Chondrocyte (in vitro differentiated cells): ENCODE results near the gene SPR. TPM values are rescaled to one million over a fixed set of nuclear protein-coding genes. Genes with fewer than 3 reads are reported as not detected.

Experiments used
- DNase-seq: peaks from one replicate; pipeline ENCODE4 v3.0.0; 2021; ENCODE audit warnings: mixed read lengths, low spot score
- H3K27ac Mint-ChIP-seq: one replicate; pipeline ENCODE4 v1.8.0; 2021; ENCODE audit warnings: mild to moderate bottlenecking, moderate library complexity, mixed read lengths; ENCODE audit not compliant: unreplicated experiment
- H3K27me3 Mint-ChIP-seq: 2 replicates; pipeline ENCODE4 v1.8.0; 2021; ENCODE audit warnings: low read depth, mixed read lengths
- H3K36me3 Mint-ChIP-seq: 2 replicates; pipeline ENCODE4 v1.8.0; 2021; ENCODE audit warnings: low read depth, mixed read lengths
- H3K4me1 Mint-ChIP-seq: 2 replicates; pipeline ENCODE4 v1.8.0; 2021; ENCODE audit warnings: low read depth, mild to moderate bottlenecking, mixed read lengths
- H3K4me3 Mint-ChIP-seq: one replicate; pipeline ENCODE4 v1.8.0; 2021; ENCODE audit warnings: mild to moderate bottlenecking, moderate library complexity, mixed read lengths; ENCODE audit not compliant: unreplicated experiment
- H3K9me3 Mint-ChIP-seq: 2 replicates; pipeline ENCODE4 v1.8.0; 2021; ENCODE audit warnings: low read depth, mixed read lengths
- total RNA-seq: library from RNA; stranded (reverse); gene quantifications from 3 replicates; pipeline ENCODE4 v1.2.1, GENCODE V29; 2021
- TF ChIP-seq, protein P1 (sequence below): fragments of 200-600 bp; sonication (generic); IDR thresholded peaks from 2 replicates; pipeline ENCODE4 v1.5.0; 2021; ENCODE audit warnings: antibody characterized with exemption, mild to moderate bottlenecking, moderate library complexity

SPR gene
- total RNA-seq, 1 donor from 2014 or later = 13.5 TPM

- Mint-ChIP-seq H3K9me3 (no peaks in the 10 kb centered on the region), H3K27me3 (peaks cover 53% of the 10 kb centered on the region)
- DNase-seq = no peak
Measured at GRCh38 chr2:72895759-72896281, 8.6 kb downstream of the SPR start.

DNA sequence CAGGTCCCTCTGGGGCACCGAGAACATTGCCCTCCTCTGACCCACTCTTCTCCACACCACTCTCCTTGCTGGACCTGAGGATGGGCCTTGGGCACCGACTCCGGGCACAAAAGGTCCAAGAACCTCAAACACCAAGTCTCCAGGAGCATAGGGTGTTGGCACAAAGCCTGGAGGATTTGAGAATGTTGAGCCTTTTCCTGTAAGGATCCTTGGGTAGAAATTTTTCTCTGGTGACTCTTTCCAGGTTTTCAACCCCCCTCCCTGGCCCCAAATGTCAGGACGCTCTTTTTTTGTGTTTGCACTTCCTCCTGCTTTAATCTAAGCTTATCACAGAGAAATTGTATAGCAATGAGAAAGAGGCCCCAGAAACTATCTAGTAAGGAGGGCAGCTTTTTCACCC is 9.2 kb downstream of the SPR start:
- Mint-ChIP-seq H3K36me3 (peaks cover 3% of the 10 kb centered on the region), H3K9me3 (no peaks in the 10 kb centered on the region), H3K4me1 (no peaks in the 10 kb centered on the region), H3K27ac (no peak overlapping the region), H3K4me3 (no peak overlapping the region), H3K27me3 (peaks cover 60% of the 10 kb centered on the region)
- TF ChIP-seq, protein P1, sequence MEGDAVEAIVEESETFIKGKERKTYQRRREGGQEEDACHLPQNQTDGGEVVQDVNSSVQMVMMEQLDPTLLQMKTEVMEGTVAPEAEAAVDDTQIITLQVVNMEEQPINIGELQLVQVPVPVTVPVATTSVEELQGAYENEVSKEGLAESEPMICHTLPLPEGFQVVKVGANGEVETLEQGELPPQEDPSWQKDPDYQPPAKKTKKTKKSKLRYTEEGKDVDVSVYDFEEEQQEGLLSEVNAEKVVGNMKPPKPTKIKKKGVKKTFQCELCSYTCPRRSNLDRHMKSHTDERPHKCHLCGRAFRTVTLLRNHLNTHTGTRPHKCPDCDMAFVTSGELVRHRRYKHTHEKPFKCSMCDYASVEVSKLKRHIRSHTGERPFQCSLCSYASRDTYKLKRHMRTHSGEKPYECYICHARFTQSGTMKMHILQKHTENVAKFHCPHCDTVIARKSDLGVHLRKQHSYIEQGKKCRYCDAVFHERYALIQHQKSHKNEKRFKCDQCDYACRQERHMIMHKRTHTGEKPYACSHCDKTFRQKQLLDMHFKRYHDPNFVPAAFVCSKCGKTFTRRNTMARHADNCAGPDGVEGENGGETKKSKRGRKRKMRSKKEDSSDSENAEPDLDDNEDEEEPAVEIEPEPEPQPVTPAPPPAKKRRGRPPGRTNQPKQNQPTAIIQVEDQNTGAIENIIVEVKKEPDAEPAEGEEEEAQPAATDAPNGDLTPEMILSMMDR = no peak
- DNase-seq = no peak

More at GRCh38 chr2:72895759-72896281, 8.6 kb downstream of the SPR start:
- Mint-ChIP-seq H3K27ac (no peak overlapping the region), H3K4me3 (no peak overlapping the region), H3K36me3 (peaks cover 3% of the 10 kb centered on the region), H3K4me1 (no peaks in the 10 kb centered on the region)
- TF ChIP-seq, protein P1 = no peak

DNA sequence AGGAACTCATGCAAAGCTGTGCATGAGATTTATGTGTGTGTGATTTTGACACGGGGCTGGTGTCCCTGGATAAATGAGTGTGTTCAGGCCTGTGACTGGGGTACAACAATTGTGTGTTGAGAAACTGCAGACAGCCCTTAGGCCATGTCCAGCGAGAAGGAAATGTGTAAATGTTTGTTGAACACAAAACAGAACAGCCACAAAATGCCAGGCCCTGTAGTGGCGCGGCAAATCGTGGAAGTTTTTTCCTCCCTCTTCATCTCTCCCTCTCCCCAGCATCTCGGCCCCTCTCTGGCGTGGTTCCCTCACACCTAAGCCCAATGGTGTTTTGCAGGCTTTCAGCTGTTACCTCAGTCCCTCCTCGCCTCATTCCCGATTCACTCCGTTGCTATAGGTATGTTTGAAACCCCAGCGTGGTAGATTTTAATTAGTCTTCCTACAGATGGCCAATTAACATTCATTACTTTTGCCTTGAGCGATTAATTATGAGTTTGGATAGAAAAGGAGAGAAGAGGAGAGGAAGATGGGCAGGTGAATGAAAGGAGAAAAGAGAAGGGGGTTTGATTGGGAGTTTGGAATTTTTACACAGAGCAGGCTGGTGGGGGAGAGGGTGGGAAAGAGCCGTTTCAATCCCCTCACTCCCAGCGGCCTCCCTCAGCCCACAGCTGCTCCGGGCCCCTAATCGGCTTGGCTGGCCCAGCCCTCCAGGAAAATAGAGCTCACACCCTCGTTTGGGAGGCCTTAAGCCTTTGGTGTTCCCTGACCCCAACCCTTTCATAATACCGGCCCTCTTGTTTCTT is 10.8 kb downstream of the SPR start:
- Mint-ChIP-seq H3K27me3 (peaks cover 72% of the 10 kb centered on the region), H3K27ac (no peak overlapping the region), H3K9me3 (no peaks in the 10 kb centered on the region)

DNA sequence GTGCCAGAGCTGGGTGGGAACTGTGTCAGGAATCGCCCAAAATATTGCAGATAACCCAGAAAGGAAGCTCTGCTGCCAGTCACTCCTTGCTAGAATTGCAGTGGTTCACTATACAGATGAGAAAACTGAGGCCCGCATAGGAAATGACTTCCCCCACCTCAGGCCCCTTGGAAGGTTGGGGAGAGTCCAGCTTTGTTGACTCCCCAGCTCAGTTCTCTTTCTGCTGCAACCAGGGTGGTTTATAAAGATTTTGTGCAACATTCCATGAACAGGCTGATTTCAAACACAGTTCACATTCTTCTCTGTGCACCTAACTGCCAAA is 11.3 kb downstream of the SPR start:
- Mint-ChIP-seq H3K9me3 (no peaks in the 10 kb centered on the region), H3K4me3 (no peak overlapping the region), H3K27me3 (peaks cover 77% of the 10 kb centered on the region), H3K4me1 (no peaks in the 10 kb centered on the region), H3K27ac (no peak overlapping the region), H3K36me3 (no peaks in the 10 kb centered on the region)
- DNase-seq = no peak
- TF ChIP-seq, protein P1 = no peak

More for the DNA sequence above, 10.8 kb downstream of the SPR start:
- TF ChIP-seq, protein P1 = no peak
- Mint-ChIP-seq H3K36me3 (no peaks in the 10 kb centered on the region), H3K4me1 (no peaks in the 10 kb centered on the region), H3K4me3 (no peak overlapping the region)
- DNase-seq = no peak

- TF ChIP-seq, protein P1 = no peak
- Mint-ChIP-seq H3K4me3 (no peak overlapping the region), H3K4me1 (no peaks in the 10 kb centered on the region), H3K9me3 (no peaks in the 10 kb centered on the region), H3K27me3 (peaks cover 80% of the 10 kb centered on the region), H3K36me3 (no peaks in the 10 kb centered on the region), H3K27ac (no peak overlapping the region)
- DNase-seq = no peak
Measured at GRCh38 chr2:72900191-72900825, 13.1 kb downstream of the SPR start.
